H9 (cell line): Measurements from ENCODE around the gene KAZN. TPM values are rescaled to one million over a fixed set of nuclear protein-coding genes. Genes with fewer than 3 reads are reported as not detected.

Experiments
- DNase-seq: peaks from one replicate; pipeline ENCODE4 v3.0.0-alpha.2; 2017
- H2AFZ ChIP-seq: one replicate; pipeline ENCODE4 v1.6.1; 2013; ENCODE audit warnings: mild to moderate bottlenecking, low read length, control low read depth, moderate library complexity
- H2AK5ac ChIP-seq: 2 replicates; pipeline ENCODE4 v1.6.1; 2013; ENCODE audit warnings: low read length, control low read depth, mixed read lengths; ENCODE audit not compliant: insufficient read length
- H2BK120ac ChIP-seq: one replicate; pipeline ENCODE4 v1.6.1; 2013; ENCODE audit warnings: low read depth, mild to moderate bottlenecking, low read length, control low read depth, inconsistent platforms; ENCODE audit not compliant: poor library complexity, severe bottlenecking
- H2BK12ac ChIP-seq: 2 replicates; pipeline ENCODE4 v1.6.1; 2013; ENCODE audit warnings: low read length, control low read depth, mixed read lengths, low read depth; ENCODE audit not compliant: insufficient read length
- H2BK15ac ChIP-seq: 2 replicates; pipeline ENCODE4 v1.6.1; 2013; ENCODE audit warnings: low read depth, low read length, control low read depth
- H2BK20ac ChIP-seq: one replicate; pipeline ENCODE4 v1.6.1; 2013; ENCODE audit warnings: low read depth, mild to moderate bottlenecking, low read length, control low read depth, inconsistent platforms; ENCODE audit not compliant: poor library complexity, severe bottlenecking
- H2BK5ac ChIP-seq: 2 replicates; pipeline ENCODE4 v1.6.1; 2013; ENCODE audit warnings: low read length, control low read depth, mixed read lengths; ENCODE audit not compliant: insufficient read length
- H3K14ac ChIP-seq: 2 replicates; pipeline ENCODE4 v1.6.1; 2013; ENCODE audit warnings: low read length, control low read depth; ENCODE audit not compliant: insufficient read depth
- H3K18ac ChIP-seq: 2 replicates; pipeline ENCODE4 v1.6.1; 2013; ENCODE audit warnings: low read depth, mild to moderate bottlenecking, mixed read lengths, low read length, control low read depth; ENCODE audit not compliant: insufficient read length
- H3K23ac ChIP-seq: 2 replicates; pipeline ENCODE4 v1.6.1; 2013; ENCODE audit warnings: low read length, control low read depth, mixed read lengths, low read depth; ENCODE audit not compliant: insufficient read length
- H3K23me2 ChIP-seq: 2 replicates; pipeline ENCODE4 v1.6.1; 2013; ENCODE audit warnings: low read depth, mild to moderate bottlenecking, mixed read lengths, low read length, control low read depth; ENCODE audit not compliant: insufficient read length, poor library complexity, severe bottlenecking
- H3K27ac ChIP-seq: 2 replicates; pipeline ENCODE4 v1.5.1; 2013; ENCODE audit warnings: low read length, control low read depth, mixed read lengths, low read depth; ENCODE audit not compliant: insufficient read length
- H3K27me3 ChIP-seq: 2 replicates; pipeline ENCODE4 v1.6.1; 2013; ENCODE audit warnings: low read length, control low read depth, inconsistent platforms; ENCODE audit not compliant: insufficient read depth
- H3K4ac ChIP-seq: 2 replicates; pipeline ENCODE4 v1.6.1; 2013; ENCODE audit warnings: low read depth, mild to moderate bottlenecking, control low read depth, inconsistent platforms, low read length, moderate library complexity
- H3K4me1 ChIP-seq: 2 replicates; pipeline ENCODE4 v1.6.1; 2013; ENCODE audit warnings: low read length, control low read depth, inconsistent platforms; ENCODE audit not compliant: insufficient read depth
- H3K4me2 ChIP-seq: 2 replicates; pipeline ENCODE4 v1.6.1; 2013; ENCODE audit warnings: low read length, control low read depth, mixed read lengths; ENCODE audit not compliant: insufficient read length, insufficient read depth
- H3K56ac ChIP-seq: 2 replicates; pipeline ENCODE4 v1.6.1; 2013; ENCODE audit warnings: low read depth, mild to moderate bottlenecking, mixed read lengths, low read length, control low read depth; ENCODE audit not compliant: insufficient read length
- H3K79me1 ChIP-seq: 2 replicates; pipeline ENCODE4 v1.6.1; 2013; ENCODE audit warnings: low read depth, mild to moderate bottlenecking, moderate library complexity, low read length, control low read depth, inconsistent platforms; ENCODE audit not compliant: insufficient read depth, poor library complexity, severe bottlenecking
- H3K79me2 ChIP-seq: 2 replicates; pipeline ENCODE4 v1.6.1; 2013; ENCODE audit warnings: low read length, control low read depth, inconsistent platforms; ENCODE audit not compliant: insufficient read depth
- H3K9ac ChIP-seq: 2 replicates; pipeline ENCODE4 v1.6.1; 2013; ENCODE audit warnings: low read length, control low read depth, mixed read lengths; ENCODE audit not compliant: insufficient read length; ENCODE audit errors: extremely low read depth
- H3K9me3 ChIP-seq: one replicate; pipeline ENCODE4 v1.6.1; 2013; ENCODE audit warnings: low read depth, low read length, inconsistent platforms; ENCODE audit not compliant: control insufficient read depth
- H3T11ph ChIP-seq: one replicate; pipeline ENCODE4 v1.6.1; 2013; ENCODE audit warnings: mild to moderate bottlenecking, low read length, control low read depth, inconsistent platforms
- H4K20me1 ChIP-seq: one replicate; pipeline ENCODE4 v1.6.1; 2013; ENCODE audit not compliant: control insufficient read depth, insufficient read length, insufficient read depth
- H4K5ac ChIP-seq: 2 replicates; pipeline ENCODE4 v1.6.1; 2013; ENCODE audit warnings: low read depth, mild to moderate bottlenecking, mixed read lengths, low read length, control low read depth; ENCODE audit not compliant: insufficient read length
- H4K8ac ChIP-seq: replicated peaks from 2 replicates; pipeline ENCODE4 v1.6.1; 2013; ENCODE audit warnings: low read length, control low read depth, mixed read lengths, low read depth; ENCODE audit not compliant: insufficient read length
- H4K91ac ChIP-seq: 2 replicates; pipeline ENCODE4 v1.6.1; 2013; ENCODE audit warnings: low read depth, mild to moderate bottlenecking, moderate library complexity, mixed read lengths, low read length, control low read depth; ENCODE audit not compliant: insufficient read length
- H3K27ac Mint-ChIP-seq, 3 experiments: 2 replicates in 2 of 3; 3 replicates in 1 of 3; pipeline ENCODE4 v1.8.0; 2020 to 2021; ENCODE audit warnings: mixed read lengths in 3 of 3, mild to moderate bottlenecking in 1 of 3, moderate library complexity in 1 of 3
- H3K27me3 Mint-ChIP-seq: 2 replicates; pipeline ENCODE4 v1.8.0; 2021; ENCODE audit warnings: low read depth, mild to moderate bottlenecking, moderate library complexity, mixed read lengths
- H3K36me3 Mint-ChIP-seq, 3 experiments: 2 replicates in 2 of 3; 3 replicates in 1 of 3; pipeline ENCODE4 v1.8.0; 2020 to 2021; ENCODE audit warnings: low read depth in 3 of 3, mixed read lengths in 3 of 3; ENCODE audit not compliant: insufficient read depth in 1 of 3
- H3K4me1 Mint-ChIP-seq, 2 experiments: 2 replicates each; pipeline ENCODE4 v1.8.0; 2020; ENCODE audit warnings: mixed read lengths in 2 of 2
- H3K4me3 Mint-ChIP-seq, 2 experiments: 2 replicates in 1 of 2; 3 replicates in 1 of 2; pipeline ENCODE4 v1.8.0; 2020 to 2021; ENCODE audit warnings: mild to moderate bottlenecking in 2 of 2, mixed read lengths in 2 of 2, moderate library complexity in 1 of 2
- H3K9me3 Mint-ChIP-seq, 2 experiments: 2 replicates in 1 of 2; 3 replicates in 1 of 2; pipeline ENCODE4 v1.8.0; 2020; ENCODE audit warnings: mild to moderate bottlenecking in 2 of 2, mixed read lengths in 2 of 2, moderate library complexity in 1 of 2
- CTCF ChIP-seq: fragments of 200-600 bp; sonication (generic); conservative IDR thresholded peaks from 3 replicates; pipeline ENCODE4 v1.8.0; 2021; ENCODE audit warnings: antibody characterized with exemption, mild to moderate bottlenecking
- WGBS: extraction: QIAGEN DNeasy Blood & Tissue Kit; methylation state at CpG from one replicate; pipeline ENCODE4 v1.1.7; 2013; ENCODE audit warnings: missing lambda C conversion rate, low lambda C conversion rate, mixed read lengths; ENCODE audit not compliant: insufficient read length; ENCODE audit errors: extremely low coverage; 5-methylcytosine and 5-hydroxymethylcytosine counted together
- total RNA-seq: library from RNA; stranded (reverse); gene quantifications from 2 replicates; pipeline ENCODE4 v1.2.1, GENCODE V29; 2021

KAZN gene
- total RNA-seq, 1 experiment from 2014 or later: 7.6 TPM

- Histone ChIP-seq H3K56ac (no peak overlapping the region), H2AFZ (no peak overlapping the region), H2AK5ac (no peak overlapping the region), H3K9ac (no peak overlapping the region), H3K79me1 (no peaks in the 10 kb centered on the region), H2BK120ac (no peak overlapping the region), H3K18ac (no peak overlapping the region), H3K79me2 (no peaks in the 10 kb centered on the region), H2BK5ac (no peak overlapping the region), H3K4me2 (no peak overlapping the region), H3K27me3 (no peaks in the 10 kb centered on the region), H4K8ac (no peak overlapping the region), H3T11ph (no peak overlapping the region), H3K14ac (no peak overlapping the region), H3K23ac (no peak overlapping the region), H3K4me1 (no peaks in the 10 kb centered on the region), H4K20me1 (no peaks in the 10 kb centered on the region), H2BK12ac (no peak overlapping the region), H2BK15ac (no peak overlapping the region), H4K5ac (no peak overlapping the region), H3K4ac (no peak overlapping the region), H3K27ac (no peak overlapping the region), H3K23me2 (no peaks in the 10 kb centered on the region), H2BK20ac (no peak overlapping the region), H3K9me3 (no peaks in the 10 kb centered on the region), H4K91ac (no peak overlapping the region)
- Mint-ChIP-seq H3K4me1 (peaks cover 0 to 2% of the 10 kb centered on the region in 2 experiments; a peak in 1 of 4 replicates), H3K4me3 (no peak overlapping the region), H3K27ac (no peak overlapping the region), H3K9me3 (no peaks in the 10 kb centered on the region), H3K27me3 (no peaks in the 10 kb centered on the region; the same call in 1 of the 2 replicates), H3K36me3 (no peaks in the 10 kb centered on the region)
- no peak for TF ChIP-seq CTCF
- DNase-seq: no peak
- no CpG with 5 or more reads among the region's 8 CpGs for WGBS
Observed at GRCh38 chr1:14817223-14818170, 219.0 kb downstream of the KAZN start.
